HepG2 (cell line): ENCODE measurements around the gene OLAH. TPM values are rescaled to one million over a fixed set of nuclear protein-coding genes. Genes with fewer than 3 reads are reported as not detected.
A peak's percentile ranks its signal among the peaks of the same experiment; 100 is the strongest.

Experiments
- CEBPG ChIP-seq: IDR thresholded peaks from 2 replicates; pipeline ENCODE4 v1.6.1; 2016
- ETV6 ChIP-seq: sonication (generic); formaldehyde crosslinking; conservative IDR thresholded peaks from 2 replicates; pipeline ENCODE4 v1.4.0; 2020; ENCODE audit warnings: missing genetic modification reagents
- FOXA1 ChIP-seq, 2 experiments: fragments of 450-650 bp in 1 of 2; sonication (generic) in 1 of 2; formaldehyde crosslinking in 1 of 2; IDR thresholded peaks; 2 replicates each; pipeline versions ENCODE4 v1.4.0 to v1.6.1; 2016 to 2020; ENCODE audit warnings: missing genetic modification reagents in 1 of 2
- FOXK1 ChIP-seq: sonication (generic); formaldehyde crosslinking; IDR thresholded peaks from 2 replicates; pipeline ENCODE4 v1.4.0; 2020; ENCODE audit warnings: low read depth, missing genetic modification reagents, borderline replicate concordance
- FOXP1 ChIP-seq, 2 experiments: fragments of 450-650 bp in 1 of 2; IDR thresholded peaks; 2 replicates each; pipeline ENCODE4 v1.6.1; 2017 to 2018; ENCODE audit warnings: antibody characterized with exemption in 1 of 2
- GPN1 ChIP-seq: sonication (generic); formaldehyde crosslinking; IDR thresholded peaks from 2 replicates; pipeline ENCODE4 v1.5.1; 2020; ENCODE audit warnings: missing genetic modification reagents, borderline replicate concordance
- HCFC1 ChIP-seq: fragments of 150-350 bp; IDR thresholded peaks from 2 replicates; pipeline ENCODE4 v1.6.1; 2014; ENCODE audit warnings: low read depth, low read length
- HDAC2 ChIP-seq: sonication (generic); formaldehyde crosslinking; IDR thresholded peaks from 2 replicates; pipeline ENCODE4 v1.4.0; 2020; ENCODE audit warnings: missing genetic modification reagents
- KMT2A ChIP-seq: sonication (generic); formaldehyde crosslinking; IDR thresholded peaks from 2 replicates; pipeline ENCODE4 v1.4.0; 2020; ENCODE audit warnings: missing genetic modification reagents
- KMT2B ChIP-seq: IDR thresholded peaks from 2 replicates; pipeline ENCODE4 v1.6.1; 2016; ENCODE audit warnings: missing genetic modification reagents, missing compliant biosample characterization
- RCOR2 ChIP-seq: IDR thresholded peaks from 2 replicates; pipeline ENCODE4 v1.6.1; 2016; ENCODE audit warnings: missing biosample characterization, missing genetic modification reagents
- RFX5 ChIP-seq: IDR thresholded peaks from 2 replicates; pipeline ENCODE4 v1.6.1; 2011; ENCODE audit warnings: low read depth, low read length, improper control_type of control experiment
- RFXANK ChIP-seq: IDR thresholded peaks from 2 replicates; pipeline ENCODE4 v1.6.1; 2016
- SIN3B ChIP-seq: fragments of 150-350 bp; IDR thresholded peaks from 2 replicates; pipeline ENCODE4 v1.6.1; 2014; ENCODE audit warnings: low read length
- SYNCRIP ChIP-seq: fragments of 200-400 bp; formaldehyde crosslinking; IDR thresholded peaks from 2 replicates; pipeline ENCODE4 v1.6.1; 2018; ENCODE audit warnings: mild to moderate bottlenecking, low read depth, low read length; ENCODE audit not compliant: insufficient read depth
- TAF1 ChIP-seq: sonication (generic); formaldehyde crosslinking; IDR thresholded peaks from 2 replicates; pipeline ENCODE4 v1.4.0; 2020; ENCODE audit warnings: missing genetic modification reagents
- ZFP36L1 ChIP-seq: sonication (generic); formaldehyde crosslinking; IDR thresholded peaks from 2 replicates; pipeline ENCODE4 v1.8.0; 2022; ENCODE audit warnings: mild to moderate bottlenecking, missing genetic modification reagents, moderate library complexity
- ZFY ChIP-seq: sonication (generic); formaldehyde crosslinking; IDR thresholded peaks from 2 replicates; pipeline ENCODE4 v1.4.0; 2020; ENCODE audit warnings: missing genetic modification reagents
- ZNF20 ChIP-seq: sonication (generic); formaldehyde crosslinking; IDR thresholded peaks from 2 replicates; pipeline ENCODE4 v1.4.0; 2020; ENCODE audit warnings: mild to moderate bottlenecking, moderate library complexity, missing genetic modification reagents
- ZNF431 ChIP-seq: sonication (generic); formaldehyde crosslinking; IDR thresholded peaks from 2 replicates; pipeline ENCODE4 v1.9.0; 2022; ENCODE audit warnings: missing genetic modification reagents, low read depth, mild to moderate bottlenecking, borderline replicate concordance
- ZNF547 ChIP-seq: sonication (generic); formaldehyde crosslinking; IDR thresholded peaks from 2 replicates; pipeline ENCODE4 v1.5.1; 2020; ENCODE audit warnings: mild to moderate bottlenecking, missing genetic modification reagents
- ZNF605 ChIP-seq: sonication (generic); formaldehyde crosslinking; IDR thresholded peaks from 2 replicates; pipeline ENCODE4 v1.8.0; 2022; ENCODE audit warnings: mild to moderate bottlenecking, missing genetic modification reagents
- ZNF615 ChIP-seq: sonication (generic); formaldehyde crosslinking; IDR thresholded peaks from 2 replicates; pipeline ENCODE4 v1.5.0; 2020; ENCODE audit warnings: mild to moderate bottlenecking, missing genetic modification reagents, borderline replicate concordance
- polyA plus RNA-seq, 8 experiments: library from polyadenylated mRNA; depleted of rRNA in 3 of 8; stranded (reverse) in 7 of 8; unstranded in 1 of 8; fragments of >200 nt; fragmentation: Illumina TruSeq in 4 of 8; extraction: Trizol in 4 of 8; gene quantifications; 2 replicates each; pipeline versions ENCODE4 v1.2.1 to v1.2.3, GENCODE V29; 2011 to 2016; ENCODE audit warnings: low read depth in 4 of 8, missing spikeins in 1 of 8, mixed read lengths in 1 of 8; ENCODE audit not compliant: insufficient read depth in 1 of 8
- total RNA-seq, 5 experiments: library from RNA; depleted of rRNA; stranded (reverse); fragments of >200 nt; fragmentation: Illumina TruSeq; extraction: Trizol; gene quantifications; 2 replicates each; pipeline ENCODE4 v1.2.3, GENCODE V29; 2016; ENCODE audit warnings: low read depth in 1 of 5
- TF ChIP-seq, protein P1 (sequence below): sonication (generic); formaldehyde crosslinking; IDR thresholded peaks from 2 replicates; pipeline ENCODE4 v1.5.0; 2020; ENCODE audit warnings: mild to moderate bottlenecking, missing genetic modification reagents
- TF ChIP-seq, protein P2 (sequence below): sonication (generic); formaldehyde crosslinking; conservative IDR thresholded peaks from 2 replicates; pipeline ENCODE4 v1.8.0; 2022; ENCODE audit warnings: missing genetic modification reagents
- TF ChIP-seq, protein P3 (sequence below): fragments of 450-650 bp; IDR thresholded peaks from 2 replicates; pipeline ENCODE4 v1.6.1; 2017; ENCODE audit warnings: mild to moderate bottlenecking

OLAH gene
- total and polyA plus RNA-seq, 2 of the 13 experiments (the other 11 are each of a cell fraction or from before 2014, with no cell fraction given): 0.13 TPM; not detected in 1

DNA sequence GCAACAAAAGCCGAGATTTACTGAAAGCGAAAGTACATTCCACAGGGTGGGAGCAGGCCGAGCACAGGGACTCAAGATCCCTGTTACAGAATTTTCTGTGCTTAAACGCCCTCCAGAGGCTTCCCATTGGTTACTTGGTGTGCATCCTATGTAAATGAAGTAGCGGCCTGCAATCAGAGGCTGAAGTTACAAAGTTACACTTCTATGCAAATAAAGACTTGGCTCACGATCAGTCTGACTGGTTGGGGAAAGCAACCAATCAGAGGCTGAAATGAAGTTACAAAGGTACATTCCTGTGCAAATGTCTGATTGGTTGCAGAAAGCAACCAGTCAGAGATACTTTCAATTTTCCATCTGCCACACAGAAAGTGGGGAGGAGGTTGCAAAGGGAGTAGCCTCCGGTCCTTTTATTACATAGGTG is 40.8 kb downstream of the OLAH start (continued):
- TF ChIP-seq ZNF605 (CRISPR knock-in tag) (0 out of 2 replicates have a peak, but pooled peaks have one; percentile 53), ETV6 (no peak), RCOR2 (CRISPR knock-in tag) (0 out of 2 replicates have a peak, but pooled peaks have one; percentile 40), ZNF20 (CRISPR knock-in tag) (peak; percentile 98; the same call in 1 of the 2 replicates), RFXANK (CRISPR knock-in tag) (peak; percentile 24; the same call in 1 of the 2 replicates), SIN3B (0 out of 2 replicates have a peak, but pooled peaks have one; percentile 37), GPN1 (CRISPR knock-in tag) (no peak), ZNF615 (no peak), HDAC2 (0 out of 2 replicates have a peak, but pooled peaks have one; percentile 23), RFX5 (peak; percentile 79), CEBPG (CRISPR knock-in tag) (peak; percentile 49; the same call in 1 of the 2 replicates), KMT2B (CRISPR knock-in tag) (no peak), FOXA1 (IDR thresholded peaks at IDR 0.05) (no peak), FOXA1 (CRISPR knock-in tag; IDR thresholded peaks at IDR 0.05) (peak; percentile 78), ZNF431 (CRISPR knock-in tag) (no peak), ZFY (CRISPR knock-in tag) (peak; percentile 64), ZFP36L1 (CRISPR knock-in tag) (no peak), FOXK1 (CRISPR knock-in tag) (0 out of 2 replicates have a peak, but pooled peaks have one; percentile 41), KMT2A (peak; percentile 62), SYNCRIP (no peak), ZNF547 (CRISPR knock-in tag) (no peak), FOXP1 (IDR thresholded peaks at IDR 0.05) (no peak), FOXP1 (CRISPR knock-in tag; IDR thresholded peaks at IDR 0.05) (0 out of 2 replicates have a peak, but pooled peaks have one; percentile 3), HCFC1 (no peak), TAF1 (peak; percentile 42; the same call in 1 of the 2 replicates)
- TF ChIP-seq, protein P1, sequence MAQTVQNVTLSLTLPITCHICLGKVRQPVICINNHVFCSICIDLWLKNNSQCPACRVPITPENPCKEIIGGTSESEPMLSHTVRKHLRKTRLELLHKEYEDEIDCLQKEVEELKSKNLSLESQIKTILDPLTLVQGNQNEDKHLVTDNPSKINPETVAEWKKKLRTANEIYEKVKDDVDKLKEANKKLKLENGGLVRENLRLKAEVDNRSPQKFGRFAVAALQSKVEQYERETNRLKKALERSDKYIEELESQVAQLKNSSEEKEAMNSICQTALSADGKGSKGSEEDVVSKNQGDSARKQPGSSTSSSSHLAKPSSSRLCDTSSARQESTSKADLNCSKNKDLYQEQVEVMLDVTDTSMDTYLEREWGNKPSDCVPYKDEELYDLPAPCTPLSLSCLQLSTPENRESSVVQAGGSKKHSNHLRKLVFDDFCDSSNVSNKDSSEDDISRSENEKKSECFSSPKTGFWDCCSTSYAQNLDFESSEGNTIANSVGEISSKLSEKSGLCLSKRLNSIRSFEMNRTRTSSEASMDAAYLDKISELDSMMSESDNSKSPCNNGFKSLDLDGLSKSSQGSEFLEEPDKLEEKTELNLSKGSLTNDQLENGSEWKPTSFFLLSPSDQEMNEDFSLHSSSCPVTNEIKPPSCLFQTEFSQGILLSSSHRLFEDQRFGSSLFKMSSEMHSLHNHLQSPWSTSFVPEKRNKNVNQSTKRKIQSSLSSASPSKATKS (CRISPR knock-in tag): no peak
- TF ChIP-seq, protein P2, sequence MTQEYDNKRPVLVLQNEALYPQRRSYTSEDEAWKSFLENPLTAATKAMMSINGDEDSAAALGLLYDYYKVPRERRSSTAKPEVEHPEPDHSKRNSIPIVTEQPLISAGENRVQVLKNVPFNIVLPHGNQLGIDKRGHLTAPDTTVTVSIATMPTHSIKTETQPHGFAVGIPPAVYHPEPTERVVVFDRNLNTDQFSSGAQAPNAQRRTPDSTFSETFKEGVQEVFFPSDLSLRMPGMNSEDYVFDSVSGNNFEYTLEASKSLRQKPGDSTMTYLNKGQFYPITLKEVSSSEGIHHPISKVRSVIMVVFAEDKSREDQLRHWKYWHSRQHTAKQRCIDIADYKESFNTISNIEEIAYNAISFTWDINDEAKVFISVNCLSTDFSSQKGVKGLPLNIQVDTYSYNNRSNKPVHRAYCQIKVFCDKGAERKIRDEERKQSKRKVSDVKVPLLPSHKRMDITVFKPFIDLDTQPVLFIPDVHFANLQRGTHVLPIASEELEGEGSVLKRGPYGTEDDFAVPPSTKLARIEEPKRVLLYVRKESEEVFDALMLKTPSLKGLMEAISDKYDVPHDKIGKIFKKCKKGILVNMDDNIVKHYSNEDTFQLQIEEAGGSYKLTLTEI (CRISPR knock-in tag): no peak
- TF ChIP-seq, protein P3, sequence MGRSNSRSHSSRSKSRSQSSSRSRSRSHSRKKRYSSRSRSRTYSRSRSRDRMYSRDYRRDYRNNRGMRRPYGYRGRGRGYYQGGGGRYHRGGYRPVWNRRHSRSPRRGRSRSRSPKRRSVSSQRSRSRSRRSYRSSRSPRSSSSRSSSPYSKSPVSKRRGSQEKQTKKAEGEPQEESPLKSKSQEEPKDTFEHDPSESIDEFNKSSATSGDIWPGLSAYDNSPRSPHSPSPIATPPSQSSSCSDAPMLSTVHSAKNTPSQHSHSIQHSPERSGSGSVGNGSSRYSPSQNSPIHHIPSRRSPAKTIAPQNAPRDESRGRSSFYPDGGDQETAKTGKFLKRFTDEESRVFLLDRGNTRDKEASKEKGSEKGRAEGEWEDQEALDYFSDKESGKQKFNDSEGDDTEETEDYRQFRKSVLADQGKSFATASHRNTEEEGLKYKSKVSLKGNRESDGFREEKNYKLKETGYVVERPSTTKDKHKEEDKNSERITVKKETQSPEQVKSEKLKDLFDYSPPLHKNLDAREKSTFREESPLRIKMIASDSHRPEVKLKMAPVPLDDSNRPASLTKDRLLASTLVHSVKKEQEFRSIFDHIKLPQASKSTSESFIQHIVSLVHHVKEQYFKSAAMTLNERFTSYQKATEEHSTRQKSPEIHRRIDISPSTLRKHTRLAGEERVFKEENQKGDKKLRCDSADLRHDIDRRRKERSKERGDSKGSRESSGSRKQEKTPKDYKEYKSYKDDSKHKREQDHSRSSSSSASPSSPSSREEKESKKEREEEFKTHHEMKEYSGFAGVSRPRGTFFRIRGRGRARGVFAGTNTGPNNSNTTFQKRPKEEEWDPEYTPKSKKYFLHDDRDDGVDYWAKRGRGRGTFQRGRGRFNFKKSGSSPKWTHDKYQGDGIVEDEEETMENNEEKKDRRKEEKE: no peak
